ENCODE results near the gene GLTP.

- TF ChIP-seq CTCF (IDR thresholded peaks at IDR 0.05; ENCODE audit: insufficient read depth, low read depth, low read length) (no peak), EZH2 (IDR thresholded peaks at IDR 0.05; ENCODE audit: insufficient read depth, low read length) (no peak)
Measured at GRCh38 chr12:109832541-109833306, 47.6 kb downstream of the GLTP start.
